Stimulated activated CD8-positive, alpha-beta memory T cell treated with anti-CD3 and anti-CD28 coated beads, Interleukin-4, amount 100 ng/mL, for 1 hour (primary cell): ENCODE data around the gene POLA1.

ENCODE experiments used
- DNase-seq, 2 donors: peaks; one replicate each; pipeline ENCODE4 v3.0.0-alpha.2; 2020; ENCODE audit warnings: low read depth in 2 of 2, low spot score in 1 of 2

Gene POLA1

DNA sequence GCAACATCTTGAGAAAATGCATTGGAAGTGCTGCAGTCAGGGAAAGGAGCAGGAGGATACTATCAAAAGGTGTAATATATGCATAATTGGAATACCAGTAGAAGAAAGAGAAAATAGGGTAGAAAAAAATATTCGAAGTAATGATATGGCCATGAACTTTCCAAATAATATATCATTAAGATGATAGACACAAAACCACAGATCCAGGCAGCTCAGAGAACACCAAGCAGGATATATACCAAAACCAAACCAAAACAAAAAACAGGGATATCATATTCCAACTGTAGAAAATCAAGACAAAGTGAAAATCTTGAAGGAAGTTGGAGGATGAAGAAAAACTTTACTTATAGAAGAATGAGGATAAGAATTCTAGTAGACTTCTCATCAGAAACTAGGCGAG lies 9.7 kb upstream of the POLA1 start:
- DNase-seq = no peak

DNA sequence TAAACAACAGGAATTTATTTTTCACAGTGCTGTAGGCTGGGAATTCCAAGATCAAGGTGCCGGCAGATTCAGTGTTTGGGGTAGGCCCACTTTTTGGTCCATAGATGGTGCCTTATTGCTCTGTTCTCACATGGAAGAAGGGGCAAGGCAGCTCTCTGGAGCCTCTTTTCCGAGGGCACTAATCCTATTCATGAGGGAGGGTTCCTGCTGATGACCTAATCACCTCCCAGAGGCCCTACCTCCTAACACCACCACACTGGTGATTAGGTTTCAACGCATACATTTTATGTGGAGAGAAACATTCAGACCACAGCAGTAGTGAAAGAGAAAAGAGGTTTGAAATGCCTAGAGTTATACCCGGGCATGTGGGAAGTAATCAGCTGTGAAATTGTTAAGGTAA lies 1.4 kb upstream of the POLA1 start:
- no peak for DNase-seq

GRCh38 chrX:24694825-24695224 lies 1.1 kb downstream of the POLA1 start:
- no peak for DNase-seq

- no peak for DNase-seq
Observed at GRCh38 chrX:24696294-24696693, 2.6 kb downstream of the POLA1 start.

DNA sequence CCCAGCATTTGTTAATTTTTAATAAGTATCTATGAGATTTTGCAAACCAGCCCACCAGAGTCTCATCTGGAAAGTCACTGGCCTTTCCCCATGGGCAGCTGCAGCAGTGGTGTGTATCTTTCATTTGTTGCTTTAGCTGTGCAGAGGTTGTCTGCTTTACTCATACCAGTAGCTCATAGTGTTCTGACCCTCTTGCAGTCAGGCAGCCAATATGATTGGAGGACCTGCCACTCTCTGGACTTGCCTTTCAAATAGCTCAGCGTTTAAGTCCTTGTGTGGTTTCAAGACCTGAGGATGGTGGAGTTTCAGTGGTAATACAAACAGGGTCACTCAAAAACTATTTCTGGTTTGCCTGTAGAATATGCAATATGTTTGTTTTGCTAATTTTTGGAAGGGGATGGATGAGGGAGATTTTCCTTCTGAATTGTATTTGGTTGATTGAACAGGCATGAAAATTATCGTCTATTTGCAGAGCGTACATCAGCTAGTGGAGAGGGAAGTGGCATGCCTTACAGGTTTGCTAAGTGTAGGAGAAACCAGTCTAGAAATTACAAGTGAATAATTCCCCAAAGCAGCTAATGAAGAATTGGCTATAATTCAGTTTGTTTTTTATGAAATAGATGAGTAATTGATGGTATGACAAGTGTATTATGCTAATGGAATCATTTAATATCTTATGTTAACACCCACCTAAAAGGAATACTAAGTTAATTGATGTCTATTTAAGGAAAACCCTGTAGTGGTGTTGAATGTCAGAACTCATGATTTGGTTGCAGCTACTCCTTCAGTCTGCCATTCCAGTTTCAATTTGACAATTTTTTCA lies 8.9 kb downstream of the POLA1 start:
- no peak for DNase-seq

- DNase-seq = no peak
Observed at GRCh38 chrX:24703185-24703494, 9.4 kb downstream of the POLA1 start.

GRCh38 chrX:24718771-24719170 lies 25.1 kb downstream of the POLA1 start:
- no peak for DNase-seq

- no peak for DNase-seq
Observed at GRCh38 chrX:24720036-24720435, 26.3 kb downstream of the POLA1 start.

DNA sequence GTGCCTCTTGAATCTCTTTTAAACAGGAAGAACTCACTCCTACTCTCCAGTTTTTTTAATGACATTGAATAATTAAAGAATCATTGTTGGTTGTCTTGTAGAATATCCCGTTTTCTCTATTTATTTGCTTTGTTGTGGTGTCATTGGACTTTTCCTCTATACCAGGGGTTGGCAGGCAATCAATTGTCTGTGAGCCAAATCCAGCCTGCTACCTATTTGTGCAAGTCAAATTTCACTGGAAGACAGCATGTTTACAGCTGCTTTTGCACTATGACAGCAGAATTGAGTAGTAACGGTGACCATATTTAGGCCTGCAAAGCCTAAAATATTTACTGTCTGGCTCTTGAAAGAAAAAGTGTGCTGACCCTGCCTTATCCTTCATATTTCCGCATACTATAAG lies 34.8 kb downstream of the POLA1 start:
- DNase-seq = no peak

DNA sequence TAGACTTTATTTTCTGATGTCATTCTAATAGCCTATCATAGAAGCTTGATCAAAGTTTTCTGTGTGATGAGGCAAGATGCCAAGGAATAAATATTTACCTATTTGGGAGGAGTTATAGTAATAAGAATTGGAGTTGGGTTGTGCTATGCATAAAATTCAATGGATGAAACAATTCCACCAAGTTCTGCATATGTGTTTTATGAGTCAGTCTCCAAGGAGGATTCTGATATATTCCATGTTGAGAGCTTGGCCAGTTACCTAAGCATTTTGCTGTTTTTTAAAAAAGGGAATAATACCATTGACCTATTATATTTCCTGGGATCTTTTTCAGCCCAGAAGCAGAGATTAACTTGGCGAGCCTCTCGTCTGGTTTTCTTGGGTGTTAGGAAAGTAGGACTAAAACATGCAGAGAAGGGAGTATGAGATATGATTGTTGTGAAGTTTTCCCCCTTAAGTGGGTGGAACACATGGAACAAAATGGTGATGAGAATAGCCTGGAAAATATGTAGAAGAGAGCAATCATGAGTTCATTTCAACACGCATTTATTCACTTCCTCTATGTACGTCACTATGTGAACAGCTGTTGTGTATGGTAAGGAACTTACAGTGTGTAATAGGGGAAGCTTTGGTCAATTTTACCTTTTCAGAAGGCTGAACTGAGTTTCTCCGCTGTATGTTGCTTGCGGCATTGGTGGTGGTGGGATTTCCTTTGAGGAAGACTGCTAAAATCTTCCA lies 39.2 kb downstream of the POLA1 start:
- DNase-seq = no peak

DNA sequence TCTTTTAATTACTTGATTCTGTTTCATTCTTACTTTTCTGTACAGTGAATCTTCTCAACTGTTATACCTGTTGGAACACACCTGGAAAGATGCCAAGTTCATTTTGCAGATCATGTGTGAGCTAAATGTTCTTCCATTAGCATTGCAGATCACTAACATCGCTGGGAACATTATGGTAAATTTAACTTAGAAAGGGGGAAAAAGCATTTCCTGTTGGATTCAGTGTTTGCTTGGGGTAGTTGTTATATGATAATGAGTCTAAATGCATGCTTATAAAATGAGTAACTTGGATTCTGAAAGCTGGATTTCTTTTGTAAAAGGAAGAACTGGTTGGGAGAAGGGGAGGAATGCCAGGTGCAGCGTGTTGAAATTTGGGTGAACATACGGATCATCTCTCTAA lies 47.6 kb downstream of the POLA1 start:
- no peak for DNase-seq

DNA sequence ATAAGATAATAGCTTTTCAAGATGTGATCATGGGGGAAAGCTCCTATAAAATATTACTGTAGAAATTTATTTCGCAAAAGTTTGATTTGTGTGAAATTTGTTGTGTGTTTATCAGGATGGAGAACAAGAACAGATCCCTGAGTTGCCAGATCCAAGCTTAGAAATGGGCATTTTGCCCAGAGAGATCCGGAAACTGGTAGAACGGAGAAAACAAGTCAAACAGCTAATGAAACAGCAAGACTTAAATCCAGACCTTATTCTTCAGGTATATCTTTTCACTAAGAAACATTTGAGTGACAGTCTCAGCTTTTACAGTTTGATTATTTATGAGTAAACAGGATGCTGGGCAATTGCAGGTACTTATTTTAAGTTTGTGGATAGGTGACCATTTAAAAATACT lies 54.5 kb downstream of the POLA1 start:
- no peak for DNase-seq

- no peak for DNase-seq
Observed at GRCh38 chrX:24759786-24760185, 66.1 kb downstream of the POLA1 start.

- no peak for DNase-seq
Observed at GRCh38 chrX:24760363-24761000, 66.8 kb downstream of the POLA1 start.

- no peak for DNase-seq
Observed at GRCh38 chrX:24761306-24761705, 67.6 kb downstream of the POLA1 start.

GRCh38 chrX:24763989-24764388 lies 70.3 kb downstream of the POLA1 start:
- no peak for DNase-seq

DNA sequence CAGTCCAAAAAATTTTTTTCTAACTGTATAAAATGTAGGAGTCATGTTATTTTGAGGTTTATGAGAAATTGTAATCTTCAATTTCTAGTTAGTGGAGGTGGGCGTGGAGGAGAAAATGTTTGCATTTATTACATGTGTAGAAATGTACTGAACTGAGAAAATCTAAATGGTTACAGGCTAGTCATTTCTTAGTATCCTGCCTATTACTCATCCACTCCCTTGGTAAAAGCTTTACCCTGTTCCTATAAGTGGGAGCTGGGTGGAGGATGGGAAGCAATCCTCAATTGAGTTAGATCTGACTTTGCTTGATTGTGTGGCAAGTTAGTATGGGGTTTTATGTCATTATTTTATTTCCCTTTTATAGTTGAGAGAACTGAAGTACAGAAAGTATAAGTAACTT lies 73.8 kb downstream of the POLA1 start:
- no peak for DNase-seq

DNA sequence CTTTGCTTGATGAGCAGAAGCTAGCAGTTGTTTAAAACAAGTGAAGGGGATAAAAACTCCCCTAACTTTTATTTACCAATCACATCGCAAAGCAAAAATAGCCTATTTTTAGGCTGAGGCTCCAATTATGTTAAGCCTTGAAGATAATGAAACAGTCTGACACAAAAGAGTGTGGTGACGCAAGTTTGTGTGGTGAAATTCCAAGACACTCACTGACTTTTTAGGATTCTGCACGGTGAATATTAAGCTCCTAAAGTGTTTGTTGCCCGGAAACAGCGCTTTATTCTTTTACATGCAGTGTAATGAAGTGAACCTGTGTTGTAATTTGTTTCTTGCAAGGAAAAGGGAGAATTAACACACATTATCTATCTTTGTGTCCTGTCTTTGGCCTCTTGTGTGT lies 74.8 kb downstream of the POLA1 start:
- no peak for DNase-seq

GRCh38 chrX:24774650-24775049 lies 80.9 kb downstream of the POLA1 start:
- no peak for DNase-seq

- no peak for DNase-seq
Observed at GRCh38 chrX:24775891-24776290, 82.2 kb downstream of the POLA1 start.

DNA sequence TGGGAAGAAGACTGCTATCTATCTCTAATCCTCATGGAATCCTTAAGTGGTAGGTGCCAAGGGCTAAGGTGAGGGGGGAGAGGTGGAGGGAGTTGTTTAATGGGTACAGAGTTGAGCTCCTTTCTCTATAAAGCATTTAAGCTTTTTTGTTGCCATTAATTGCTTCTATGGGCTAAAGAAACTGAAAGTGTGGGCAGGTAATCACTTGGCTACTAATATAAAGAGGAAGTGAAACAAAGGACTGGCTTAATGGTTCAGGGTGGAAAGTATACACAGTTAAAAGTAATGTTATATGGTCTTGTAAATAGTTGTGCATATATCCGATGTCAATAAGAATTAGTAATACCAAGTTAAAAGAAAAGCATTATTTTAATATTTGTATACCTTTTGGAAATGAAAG lies 83.9 kb downstream of the POLA1 start:
- no peak for DNase-seq

DNA sequence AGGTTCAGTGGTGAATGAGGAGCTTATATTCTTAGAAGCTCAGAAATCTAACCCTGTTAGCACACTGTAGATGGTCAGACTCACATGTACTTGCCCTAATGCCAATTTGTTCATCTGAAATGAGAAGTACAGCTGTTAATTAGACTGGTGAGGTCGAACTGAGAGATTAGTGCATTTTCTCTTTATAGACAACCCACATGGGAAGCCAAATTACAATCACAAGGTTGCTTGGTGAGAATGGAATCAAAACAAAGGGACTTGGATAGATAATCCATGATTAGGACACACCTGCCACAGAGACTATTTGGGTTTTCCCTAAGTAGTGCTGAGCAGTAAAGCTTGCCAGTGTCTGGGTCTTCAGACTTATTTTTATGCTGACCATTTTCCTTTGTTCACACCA lies 88.3 kb downstream of the POLA1 start:
- DNase-seq = no peak
